Endothelial cell of hepatic sinusoid (primary cell): Measurements from ENCODE around the gene ZNF134.

ENCODE experiments used
- in situ Hi-C: cut with HindIII; loops from 2 replicates; pipeline ENCODE4 v1.10.0; 2017; ENCODE audit warnings: low sequenced_read_pairs

The ZNF134 gene

GRCh38 chr19:57613941-57614743 lies at the start of gene ZNF134:
TSS of gene ZNF134 (plus strand) at chr19:57614242. CDS start at chr19:57619469, 5,227 bp downstream.
- in situ Hi-C loops = no loop called here

DNA sequence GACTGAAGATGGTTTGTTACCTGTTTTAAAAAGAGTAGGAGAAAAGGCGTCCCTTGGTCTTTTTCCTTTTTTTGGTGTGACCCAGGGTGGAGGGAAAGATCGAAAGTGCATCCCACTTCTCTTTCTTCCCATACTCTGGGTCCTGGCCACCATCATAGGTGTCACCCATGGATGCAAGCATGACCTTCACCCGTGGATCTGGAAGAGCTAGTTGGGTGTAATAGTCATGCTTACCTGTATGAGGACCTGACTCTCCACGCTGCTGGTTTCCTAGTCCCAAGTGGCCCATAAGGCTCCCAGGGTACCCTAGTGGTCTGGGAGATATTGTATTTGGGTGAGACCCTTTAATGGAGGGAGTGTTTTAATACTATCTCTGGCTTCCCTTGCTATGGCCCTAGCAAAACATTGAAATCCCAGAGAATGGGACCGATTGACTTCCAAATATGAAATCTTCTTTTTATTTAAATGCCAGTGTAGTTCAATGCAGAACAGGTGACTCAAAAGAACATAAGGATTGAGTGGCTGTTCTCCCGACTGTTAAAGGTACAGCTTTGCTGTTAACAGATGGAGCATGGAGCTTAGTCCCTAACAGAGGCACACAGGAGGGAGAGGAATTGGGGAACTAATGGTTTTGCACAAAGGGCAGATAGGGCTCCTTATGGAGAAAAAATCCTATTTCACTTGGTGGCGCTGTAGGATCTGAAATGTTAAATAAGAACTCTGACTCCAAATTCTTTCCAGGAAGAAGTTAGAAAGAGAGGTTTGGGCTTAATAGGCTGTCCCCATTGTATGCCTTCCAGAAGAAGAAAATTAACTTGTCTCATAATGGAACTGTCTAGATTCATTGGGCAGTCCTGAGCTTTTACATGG lies 47.4 kb upstream of the ZNF134 start:
- in situ Hi-C loops = no loop called here

DNA sequence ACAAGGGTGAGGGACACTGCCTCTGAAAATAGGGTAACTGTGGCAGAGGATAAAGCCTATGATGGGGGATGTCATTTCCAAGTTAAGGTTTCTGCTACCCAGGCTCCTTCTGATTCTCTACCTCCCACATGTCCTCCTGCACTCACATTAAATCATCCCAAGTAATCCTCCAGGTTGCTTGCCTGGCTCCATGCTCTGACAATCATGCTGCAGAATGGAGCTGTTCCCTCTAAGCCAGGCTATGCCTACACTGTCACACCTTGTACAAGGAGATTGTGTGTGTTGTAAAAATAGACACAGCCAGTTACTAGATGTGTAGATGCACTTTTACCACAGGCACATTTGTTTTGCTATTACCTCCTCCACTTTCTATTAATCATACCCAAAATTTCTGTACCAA lies 43.3 kb upstream of the ZNF134 start:
- in situ Hi-C loops = loop anchor here (5.0 to 10.0 kb wide), 2 partner anchors 38 to 354 kb away; no protein-coding TSS in a partner anchor

DNA sequence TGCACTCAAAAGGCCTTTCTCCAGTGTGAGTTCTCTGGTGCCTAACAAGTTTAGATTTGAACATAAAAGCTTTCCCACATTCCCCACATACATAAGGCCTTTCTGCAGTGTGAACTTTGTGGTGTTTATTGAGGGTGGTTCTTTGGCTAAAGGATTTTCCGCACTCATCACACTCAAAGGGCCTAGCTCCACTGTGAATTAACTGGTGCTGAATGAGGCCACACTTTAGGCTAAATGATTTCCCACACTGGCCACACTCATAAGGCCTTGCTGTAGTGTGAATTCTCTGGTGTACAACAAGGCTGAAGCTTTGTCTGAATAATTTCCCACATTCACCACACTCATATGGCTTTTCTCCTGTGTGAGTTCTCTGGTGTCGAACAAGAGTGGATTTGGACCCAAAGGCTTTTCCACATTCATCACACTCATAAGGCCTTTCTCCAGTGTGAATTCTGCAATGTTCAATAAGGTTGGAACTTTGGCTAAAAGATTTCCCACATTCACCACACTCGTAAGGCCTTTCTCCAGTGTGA lies 41.6 kb upstream of the ZNF134 start:
- in situ Hi-C loops = loop anchor here (5.0 to 10.0 kb wide), 2 partner anchors 40 to 352 kb away; no protein-coding TSS in a partner anchor

DNA sequence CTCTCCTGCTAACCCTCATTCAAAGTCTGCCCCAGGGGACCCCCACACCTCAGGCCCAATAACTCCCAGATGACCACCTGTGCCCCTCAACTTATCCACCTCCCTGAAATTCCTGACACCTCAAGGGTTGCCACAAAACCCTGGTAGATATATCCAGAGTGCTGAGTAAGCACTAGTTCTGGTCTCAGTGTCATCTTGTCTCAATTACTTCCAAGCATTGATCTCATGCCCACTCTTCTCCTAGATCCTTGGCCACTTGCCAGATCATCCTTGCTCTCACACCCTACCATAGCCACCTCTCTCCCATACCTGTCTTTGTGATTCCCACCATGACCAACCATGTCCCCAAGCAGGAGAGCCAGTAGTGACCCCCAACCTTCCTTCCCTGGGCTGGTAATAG lies 37.4 kb upstream of the ZNF134 start:
- in situ Hi-C loops = loop anchor here (10.0 kb wide), 1 partner anchor 348 kb away; no protein-coding TSS in a partner anchor

- in situ Hi-C loops = loop anchor here (10.0 kb wide), 1 partner anchor 346 kb away; no protein-coding TSS in a partner anchor
Measured at GRCh38 chr19:57578487-57579205, 35.4 kb upstream of the ZNF134 start, which contains the start of gene ZNF416. TSS of gene ZNF416 (minus strand) at chr19:57578911. CDS start at chr19:57578704, 207 bp downstream.

DNA sequence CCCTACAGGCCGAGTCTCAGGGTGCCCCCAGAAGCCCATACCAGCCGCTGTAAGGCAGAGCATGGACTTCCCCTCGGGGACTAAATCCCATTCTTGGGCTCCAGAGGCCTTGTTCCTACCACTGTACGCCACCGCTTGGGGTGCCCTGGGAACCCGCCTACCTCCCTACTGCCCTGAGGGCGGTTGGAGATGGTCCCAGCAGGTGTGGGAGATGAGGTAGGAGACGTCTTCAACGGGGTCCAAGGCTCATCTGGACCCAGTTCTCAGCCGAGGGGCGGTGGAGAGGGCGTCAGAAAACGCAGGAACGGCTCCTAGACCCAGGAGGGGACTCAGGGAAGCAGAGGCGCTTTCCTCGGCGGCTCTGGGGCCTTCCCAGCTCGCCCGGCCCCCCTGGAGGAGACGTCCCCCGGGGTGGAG lies 30.9 kb upstream of the ZNF134 start:
- in situ Hi-C loops = no loop called here

DNA sequence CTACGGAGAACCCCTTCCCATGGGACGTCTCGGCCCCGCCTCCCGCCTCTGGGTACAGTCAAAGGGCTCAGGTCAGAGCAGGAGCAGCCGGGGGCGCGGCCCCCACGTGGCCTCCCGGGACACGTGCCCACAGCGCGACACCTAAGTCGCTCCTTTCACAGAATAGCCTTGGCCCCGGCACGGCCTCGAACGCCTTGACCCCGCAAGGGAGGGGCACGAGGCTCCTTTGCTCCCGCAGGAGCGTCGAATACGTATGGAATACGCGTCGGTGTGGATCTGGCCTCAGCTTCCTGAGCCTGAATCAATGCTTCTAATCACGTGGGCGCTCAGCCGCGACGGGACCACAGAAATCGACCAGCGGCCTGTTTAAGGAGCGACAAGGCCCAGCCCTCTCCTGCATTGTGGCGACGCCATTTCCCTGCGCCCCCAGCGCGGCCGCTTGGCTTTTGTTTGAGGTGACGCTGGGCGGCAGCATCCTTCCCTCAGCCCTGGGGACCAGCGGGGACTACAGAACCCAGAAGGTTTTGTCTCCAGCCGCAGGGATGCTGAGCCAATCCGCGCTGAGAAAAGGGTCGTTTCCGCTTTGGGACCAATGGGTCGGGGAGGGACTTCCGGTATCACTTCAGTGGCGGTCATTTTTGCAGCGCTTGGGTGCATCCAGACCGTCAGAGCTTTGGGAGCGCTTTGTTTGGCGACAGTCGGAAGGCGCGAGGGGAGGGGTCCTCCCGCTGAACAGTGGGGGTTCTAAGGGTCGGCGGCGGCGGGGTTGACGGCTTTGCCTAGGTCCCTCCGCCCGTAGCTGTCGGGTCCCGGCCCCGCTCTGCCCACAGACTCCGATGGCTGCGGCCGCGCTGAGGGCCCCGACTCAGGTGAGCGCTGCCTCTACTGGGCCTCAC lies 30.3 kb upstream of the ZNF134 start, which contains the start of gene ZIK1:
Gene ZIK1, plus strand, starts transcription at position 625 of the 896 bp plus-strand sequence. Its CDS starts 212 bp downstream, at position 837.
- in situ Hi-C loops = no loop called here

DNA sequence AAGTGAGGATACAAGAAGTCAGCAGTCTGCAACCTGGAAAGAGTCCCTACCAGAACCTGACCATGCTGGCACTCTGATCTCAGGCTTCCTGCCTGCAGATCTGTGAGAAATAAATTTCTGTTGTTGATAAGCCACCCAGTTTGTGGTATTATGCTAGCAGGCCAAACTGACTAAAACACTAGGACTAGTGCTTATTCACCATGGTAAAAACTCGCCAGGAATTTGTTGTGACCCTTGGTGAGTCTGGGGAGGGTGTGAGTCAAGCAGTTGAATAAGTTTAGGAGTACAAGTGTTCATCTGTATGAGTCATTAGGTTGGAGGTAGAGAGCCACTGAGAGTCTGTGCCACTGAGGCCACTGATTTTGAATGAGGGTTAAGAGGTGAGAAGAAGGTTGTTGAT lies 26.5 kb upstream of the ZNF134 start:
- in situ Hi-C loops = no loop called here

DNA sequence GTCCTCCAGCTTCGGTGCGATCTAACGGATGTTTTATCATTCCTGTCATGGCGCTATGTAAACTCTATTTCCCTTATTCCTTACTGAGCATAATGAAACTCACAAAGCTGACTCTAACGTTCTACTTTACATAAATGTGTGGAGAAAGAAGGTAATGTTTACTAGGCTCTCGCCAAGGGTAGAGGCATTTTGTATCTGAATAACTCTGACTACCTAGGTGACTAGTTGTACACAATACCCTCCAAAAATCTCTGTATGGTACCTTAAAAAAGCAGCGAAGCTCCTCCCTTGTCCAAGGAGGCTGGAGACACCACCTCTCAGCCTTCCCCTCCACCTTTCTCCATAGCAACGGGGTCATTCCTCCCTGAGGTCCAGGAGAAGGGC lies 14.7 kb upstream of the ZNF134 start:
- in situ Hi-C loops = no loop called here

DNA sequence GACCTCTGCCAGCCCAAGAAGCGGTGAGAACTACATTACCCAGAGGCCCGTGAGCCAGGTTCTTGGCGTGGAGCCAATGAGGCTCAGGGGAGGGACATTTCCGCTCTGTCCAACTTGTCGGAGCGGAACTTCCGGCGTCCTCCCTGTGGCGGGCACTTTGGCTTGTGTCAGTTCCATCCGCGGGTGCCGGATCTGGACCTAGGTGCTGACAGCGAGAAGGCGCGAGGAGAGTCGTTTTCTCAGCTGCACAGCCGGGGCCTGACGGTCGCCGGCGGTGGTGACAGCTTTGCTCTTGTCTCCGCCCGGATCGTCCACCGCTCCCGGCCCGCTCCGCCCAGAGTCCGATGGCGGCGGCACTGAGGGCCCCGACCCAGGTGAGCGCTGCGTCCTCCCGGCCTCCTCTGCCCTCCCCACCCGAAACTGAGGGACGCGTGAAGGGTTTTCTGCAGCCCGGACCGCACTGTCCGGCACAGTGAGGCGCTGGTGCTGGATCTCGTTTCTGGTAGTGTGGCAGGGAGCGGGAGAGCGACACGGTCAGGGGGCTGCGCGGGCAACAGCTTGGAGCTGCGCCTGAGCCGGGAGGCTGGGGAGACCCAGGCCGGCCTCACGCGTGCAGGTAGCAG lies 14.2 kb upstream of the ZNF134 start, which contains the start of gene ZNF530:
Gene ZNF530, plus strand, starts transcription at position 125 of the 623 bp plus-strand sequence. CDS start 4,461 bp downstream, outside the sequence.
- in situ Hi-C loops = no loop called here

DNA sequence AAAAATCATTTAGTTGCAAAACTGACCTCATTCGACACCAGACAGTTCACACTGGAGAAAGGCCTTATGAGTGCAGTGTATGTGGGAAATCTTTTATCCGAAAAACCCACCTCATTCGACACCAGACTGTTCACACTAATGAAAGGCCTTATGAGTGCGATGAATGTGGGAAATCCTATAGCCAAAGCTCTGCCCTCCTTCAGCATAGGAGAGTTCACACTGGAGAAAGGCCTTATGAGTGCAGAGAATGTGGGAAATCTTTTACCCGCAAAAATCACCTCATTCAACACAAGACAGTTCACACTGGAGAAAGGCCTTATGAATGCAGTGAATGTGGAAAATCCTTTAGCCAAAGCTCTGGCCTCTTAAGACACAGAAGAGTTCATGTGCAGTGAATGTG lies 7.1 kb upstream of the ZNF134 start:
- in situ Hi-C loops = no loop called here

- in situ Hi-C loops = no loop called here
Measured at GRCh38 chr19:57611113-57611512, 2.9 kb upstream of the ZNF134 start.

DNA sequence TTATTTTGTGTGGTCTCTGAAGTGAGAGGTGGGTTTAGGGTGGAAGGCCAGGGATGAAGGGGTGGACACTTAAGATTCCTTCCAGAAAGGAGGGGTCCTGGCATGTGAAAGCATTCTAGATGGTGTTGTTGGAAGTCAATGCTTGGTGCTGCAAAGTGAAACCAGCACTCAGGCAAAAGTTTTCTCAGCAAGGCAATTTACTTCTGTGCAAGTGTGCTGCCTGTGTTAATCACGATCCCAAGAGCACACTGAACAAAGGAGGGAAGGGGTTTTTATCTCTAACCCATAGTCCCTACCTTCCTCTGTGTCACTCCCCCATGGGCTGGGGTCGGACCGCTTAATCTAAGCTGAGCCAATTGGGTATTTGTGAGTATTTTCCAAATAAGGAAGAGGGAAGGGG lies 1.3 kb downstream of the ZNF134 start:
- in situ Hi-C loops = no loop called here

- in situ Hi-C loops = no loop called here
Measured at GRCh38 chr19:57620673-57621348, 6.8 kb downstream of the ZNF134 start.

- in situ Hi-C loops = no loop called here
Measured at GRCh38 chr19:57623091-57623490, 9.0 kb downstream of the ZNF134 start.

- in situ Hi-C loops = no loop called here
Measured at GRCh38 chr19:57632987-57633831, 19.2 kb downstream of the ZNF134 start, which contains the start of gene ZNF211. TSS of gene ZNF211 (plus strand) at chr19:57633168. CDS start at chr19:57633347, 179 bp downstream.
